ENCODE measurements around the gene MS4A4A. TPM values are rescaled to one million over a fixed set of nuclear protein-coding genes. Genes with fewer than 3 reads are reported as not detected.

The MS4A4A gene
- total and polyA plus RNA-seq, 2 of the 4 experiments (the other 2 are of a cell fraction), result not detected

GRCh38 chr11:60240662-60241061 is 39.8 kb upstream of the MS4A4A start:
- TF ChIP-seq NFE2L2 (IDR thresholded peaks at IDR 0.05; ENCODE audit: low read depth, low read length) (no peak), BHLHE40 (IDR thresholded peaks at IDR 0.05; ENCODE audit: low read depth, low read length) (no peak), ELK1 (IDR thresholded peaks at IDR 0.05; ENCODE audit: borderline replicate concordance, low read depth, low read length) (no peak), FOS (IDR thresholded peaks at IDR 0.05; ENCODE audit: low read depth, low read length) (no peak), RFX5 (IDR thresholded peaks at IDR 0.05; ENCODE audit: low read depth, low read length) (no peak), MAFK (IDR thresholded peaks at IDR 0.05; ENCODE audit: low read depth, low read length) (no peak), POLR2A (IDR thresholded peaks at IDR 0.05; ENCODE audit: low read depth, low read length) (no peak), MAZ (IDR thresholded peaks at IDR 0.05; ENCODE audit: borderline replicate concordance, low read depth, low read length) (no peak), CHD1 (IDR thresholded peaks at IDR 0.05; ENCODE audit: low read depth, low read length) (no peak), MXI1 (IDR thresholded peaks at IDR 0.05; ENCODE audit: borderline replicate concordance, low read depth, low read length) (no peak), CTCF (conservative IDR thresholded peaks at IDR 0.05; ENCODE audit: low read depth, low read length) (no peak), RAD21 (IDR thresholded peaks at IDR 0.05; ENCODE audit: low read length) (no peak), USF2 (IDR thresholded peaks at IDR 0.05; ENCODE audit: low read depth, low read length) (no peak), SMC3 (IDR thresholded peaks at IDR 0.05; ENCODE audit: low read depth, low read length) (no peak), CEBPB (IDR thresholded peaks at IDR 0.05; ENCODE audit: low read depth, low read length) (no peak)
- Histone ChIP-seq H3K18ac (ENCODE audit: low read depth, low read length) (no peak overlapping the region), H2BK15ac (ENCODE audit: low read depth, low read length) (no peak overlapping the region), H4K5ac (ENCODE audit: low read depth, low read length) (no peak overlapping the region), H3K27ac (ENCODE audit: insufficient read depth, low read length) (no peak overlapping the region), H3K56ac (ENCODE audit: extremely low read depth, insufficient read depth, low read length) (no peak overlapping the region), H3K9me1 (ENCODE audit: insufficient read depth, low read length) (no peaks in the 10 kb centered on the region), H3K4me2 (ENCODE audit: low read depth, low read length) (no peak overlapping the region), H3K79me1 (ENCODE audit: low read depth in 1 of 2, low read length in 2 of 2) (no peaks in the 10 kb centered on the region), H2BK120ac (ENCODE audit: low read depth, low read length) (no peak overlapping the region), H4K8ac (ENCODE audit: low read depth in 2 of 2, low read length in 2 of 2) (no peak overlapping the region), H2BK20ac (ENCODE audit: low read depth, low read length) (no peak overlapping the region), H2BK5ac (ENCODE audit: low read depth, low read length, poor library complexity, severe bottlenecking) (no peak overlapping the region), H3K23ac (ENCODE audit: low read depth, low read length) (no peak overlapping the region), H3K4ac (ENCODE audit: low read depth, low read length) (no peak overlapping the region), H2AK9ac (replicated peaks; ENCODE audit: low read depth, low read length, poor library complexity) (no peak overlapping the region), H4K20me1 (ENCODE audit: insufficient read depth, low read length) (no peaks in the 10 kb centered on the region), H2AK5ac (ENCODE audit: low read depth, low read length) (no peak overlapping the region), H4K91ac (ENCODE audit: insufficient read depth, low read depth, low read length) (no peak overlapping the region), H3K27me3 (ENCODE audit: control insufficient read depth, insufficient read depth, low read length) (no peaks in the 10 kb centered on the region), H3K36me3 (ENCODE audit: control insufficient read depth, insufficient read depth, low read length) (no peaks in the 10 kb centered on the region), H2AFZ (replicated peaks; ENCODE audit: low read length, poor library complexity) (no peak overlapping the region), H3K4me3 (ENCODE audit: insufficient read depth, low read depth, low read length) (no peak overlapping the region), H3K9ac (ENCODE audit: low read depth, low read length) (no peak overlapping the region), H3K4me1 (ENCODE audit: control insufficient read depth, insufficient read depth, low read length) (no peaks in the 10 kb centered on the region), H3K9me3 (ENCODE audit: control insufficient read depth, insufficient read depth, low read length) (0 out of 2 replicates have a peak, but pooled peaks cover 2% of the 10 kb centered on the region), H3K14ac (replicated peaks; ENCODE audit: low read depth, low read length) (no peak overlapping the region)
- ATAC-seq (ENCODE audit: low read depth) (no peak), DNase-seq (no peak)
- WGBS, 2 experiments (ENCODE audit: extremely low coverage in 2 of 2, insufficient read length in 1 of 2), result no CpG with 5 or more reads among the region's 5 CpGs
- ChIA-PET POLR2A (ENCODE audit: unreplicated experiment) (no interaction called here), CTCF (no interaction called here)
- dilution Hi-C loops (cut with HindIII; ENCODE audit: low sequenced_read_pairs, unreplicated experiment) (no loop called here), intact Hi-C loops (cut with micrococcal nuclease) (no loop called here), in situ Hi-C loops (cut with MboI; ENCODE audit: low sequenced_read_pairs) (no loop called here)
- no TSS peak for BruUV-seq (replicated peaks)

All from IMR-90 (cell line).